Activated CD4-positive, CD25-positive, alpha-beta regulatory T cell treated with anti-CD3 and anti-CD28 coated beads, Interleukin-2, amount 50 U/mL, for 16 hours (primary cell): Measurements from ENCODE around the gene CYB5RL.
"Not testable (repeated sequence)": the region's sequence is repeated elsewhere in the genome, so short reads cannot be mapped to it uniquely, and the experiment has no call there.

Source experiments
- DNase-seq: peaks from one replicate; pipeline ENCODE4 v3.0.0-alpha.2; 2020; ENCODE audit warnings: low read depth, low spot score

The CYB5RL gene

GRCh38 chr1:54199765-54200518 is at the start of gene CYB5RL, which contains the start of gene MRPL37:
TSS of gene CYB5RL (minus strand) at chr1:54200030. CDS start at chr1:54195616, 4,414 bp downstream.
TSS of gene MRPL37 (plus strand) at chr1:54200167. CDS start at chr1:54200244, 77 bp downstream.
- peak; percentile 86 for DNase-seq

- no peak for DNase-seq
These were observed 49.1 kb upstream of the CYB5RL start for GRCh38 chr1:54248966-54249365.

GRCh38 chr1:54247863-54248515 is 48.2 kb upstream of the CYB5RL start:
- no peak for DNase-seq

- no peak for DNase-seq
These were observed 46.4 kb upstream of the CYB5RL start for GRCh38 chr1:54246116-54246721.

- DNase-seq: no peak
These were observed 45.7 kb upstream of the CYB5RL start for GRCh38 chr1:54245501-54245900.

DNA sequence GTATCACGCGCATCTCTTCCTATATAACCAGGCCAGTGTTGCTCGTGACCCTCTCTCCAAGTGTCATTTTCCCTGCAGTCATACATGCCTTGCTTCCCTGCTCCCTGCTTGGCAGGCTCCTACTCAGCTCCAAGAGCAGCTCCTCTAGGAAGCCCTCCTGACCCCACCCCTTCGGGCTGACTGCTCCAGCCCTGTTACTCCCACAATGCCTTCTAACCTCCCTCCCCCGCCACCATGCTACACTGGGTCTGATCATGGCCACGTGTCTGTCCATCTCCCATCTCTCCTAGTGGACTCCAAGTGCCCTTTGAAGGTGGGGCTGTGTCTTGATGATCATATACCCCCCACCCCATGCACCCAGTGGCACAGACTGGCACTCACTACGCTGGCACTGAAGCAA is 44.8 kb upstream of the CYB5RL start:
- DNase-seq: no peak

GRCh38 chr1:54243022-54243421 is 43.2 kb upstream of the CYB5RL start:
- no peak for DNase-seq

GRCh38 chr1:54241364-54241763 is 41.5 kb upstream of the CYB5RL start:
- DNase-seq: no peak

DNA sequence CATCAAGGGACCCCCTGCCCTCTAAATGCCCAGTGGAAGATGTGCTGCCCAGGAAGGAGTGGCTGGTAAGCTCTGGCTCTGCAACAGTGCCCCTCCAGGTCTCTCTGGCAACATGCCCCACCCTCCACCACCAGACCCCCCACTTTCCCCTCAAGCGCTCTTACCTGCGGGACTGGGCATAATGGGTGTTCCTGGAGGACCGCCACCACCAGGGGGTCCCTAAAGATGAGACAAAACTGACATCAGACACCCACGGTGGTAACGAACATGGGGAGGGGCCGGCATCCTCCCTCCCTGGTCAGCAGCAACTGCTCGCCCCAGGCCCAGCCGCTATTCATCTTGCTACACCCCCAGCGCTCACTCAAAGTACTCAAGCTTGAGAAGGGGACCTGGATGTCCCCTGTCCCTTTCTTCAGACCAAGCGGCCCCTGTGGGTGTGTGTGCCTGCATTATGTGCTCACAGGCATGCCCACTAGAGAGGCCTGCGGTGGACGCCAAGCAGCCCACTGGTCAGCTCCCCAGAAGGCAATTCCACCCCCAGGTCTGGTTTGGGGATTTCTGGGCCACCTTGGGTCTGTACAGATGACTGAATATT is 41.0 kb upstream of the CYB5RL start:
- DNase-seq: no peak

GRCh38 chr1:54239631-54240031 is 39.8 kb upstream of the CYB5RL start:
- no peak for DNase-seq

- DNase-seq: no peak
These were observed 39.2 kb upstream of the CYB5RL start for GRCh38 chr1:54239035-54239383.

DNA sequence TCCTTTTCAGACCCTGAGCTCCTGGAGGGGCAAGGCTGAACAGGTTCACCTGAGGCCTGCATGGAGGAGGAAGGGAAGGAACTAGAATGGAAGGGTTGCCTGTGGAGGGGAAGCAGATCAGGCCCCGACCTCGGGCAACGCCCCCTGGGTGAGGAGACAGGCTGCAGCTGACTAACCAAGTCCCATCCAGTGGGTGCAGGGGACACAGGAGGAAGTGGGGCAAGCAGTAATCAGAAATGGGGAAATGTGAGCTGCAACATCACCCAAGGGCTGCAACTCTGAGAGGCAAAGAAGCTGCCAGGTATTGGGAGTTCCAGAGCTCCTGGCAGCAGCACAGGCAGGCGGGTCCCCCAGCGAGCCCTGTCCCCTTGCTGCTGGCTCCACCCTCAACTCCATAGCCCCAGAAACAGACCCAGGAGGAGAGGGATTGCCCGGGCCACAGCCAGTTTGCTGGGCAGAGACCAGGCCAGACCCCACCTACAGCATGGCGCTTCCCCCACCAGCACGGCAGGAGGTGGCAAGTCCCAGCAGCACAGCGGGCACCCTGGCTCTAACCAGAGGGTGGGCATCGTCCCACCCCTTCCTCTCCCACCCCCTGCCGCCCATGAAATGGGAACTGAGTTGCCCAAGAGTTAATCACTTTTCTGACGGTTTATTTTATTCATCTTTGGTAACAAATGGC is 38.7 kb upstream of the CYB5RL start:
- no peak for DNase-seq

DNA sequence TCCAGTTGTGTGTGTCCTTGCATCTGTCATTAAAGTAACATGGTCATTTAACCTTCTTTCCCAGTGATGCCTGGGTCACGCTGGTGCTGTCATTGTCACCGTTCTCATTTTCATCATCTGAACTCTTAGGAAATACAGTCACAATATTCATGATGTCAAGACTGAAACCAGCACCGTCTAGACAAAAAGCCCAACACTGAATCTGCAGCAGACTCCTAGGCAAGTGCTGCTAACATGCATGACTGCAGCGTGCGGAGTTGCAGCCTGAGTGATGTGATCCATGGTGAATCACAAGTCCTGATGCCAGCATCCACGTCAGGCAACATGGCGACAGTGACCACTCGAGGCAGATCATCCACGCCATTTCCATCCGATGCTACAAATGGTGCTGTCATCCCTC is 37.8 kb upstream of the CYB5RL start:
- no peak for DNase-seq

DNA sequence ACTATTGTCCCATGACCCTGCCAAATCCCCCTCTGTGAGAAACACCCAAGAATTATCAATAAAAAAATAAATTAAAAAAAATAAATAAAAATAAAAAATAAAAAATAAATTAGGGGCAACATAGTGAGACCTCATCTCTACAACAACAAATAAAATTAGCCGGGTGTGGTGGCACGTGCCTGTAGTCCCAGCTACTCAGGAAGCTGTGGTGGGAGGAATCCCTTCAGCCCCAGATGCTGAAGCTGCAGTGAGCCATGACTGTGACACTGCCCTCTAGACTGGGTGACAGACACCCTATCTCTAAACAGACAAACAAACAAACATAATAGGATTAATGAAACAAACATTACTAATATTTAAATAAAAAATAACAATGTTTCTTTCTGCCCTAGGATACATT is 34.5 kb upstream of the CYB5RL start:
- DNase-seq: no peak

GRCh38 chr1:54233196-54233595 is 33.4 kb upstream of the CYB5RL start:
- not testable (repeated sequence) for DNase-seq

DNA sequence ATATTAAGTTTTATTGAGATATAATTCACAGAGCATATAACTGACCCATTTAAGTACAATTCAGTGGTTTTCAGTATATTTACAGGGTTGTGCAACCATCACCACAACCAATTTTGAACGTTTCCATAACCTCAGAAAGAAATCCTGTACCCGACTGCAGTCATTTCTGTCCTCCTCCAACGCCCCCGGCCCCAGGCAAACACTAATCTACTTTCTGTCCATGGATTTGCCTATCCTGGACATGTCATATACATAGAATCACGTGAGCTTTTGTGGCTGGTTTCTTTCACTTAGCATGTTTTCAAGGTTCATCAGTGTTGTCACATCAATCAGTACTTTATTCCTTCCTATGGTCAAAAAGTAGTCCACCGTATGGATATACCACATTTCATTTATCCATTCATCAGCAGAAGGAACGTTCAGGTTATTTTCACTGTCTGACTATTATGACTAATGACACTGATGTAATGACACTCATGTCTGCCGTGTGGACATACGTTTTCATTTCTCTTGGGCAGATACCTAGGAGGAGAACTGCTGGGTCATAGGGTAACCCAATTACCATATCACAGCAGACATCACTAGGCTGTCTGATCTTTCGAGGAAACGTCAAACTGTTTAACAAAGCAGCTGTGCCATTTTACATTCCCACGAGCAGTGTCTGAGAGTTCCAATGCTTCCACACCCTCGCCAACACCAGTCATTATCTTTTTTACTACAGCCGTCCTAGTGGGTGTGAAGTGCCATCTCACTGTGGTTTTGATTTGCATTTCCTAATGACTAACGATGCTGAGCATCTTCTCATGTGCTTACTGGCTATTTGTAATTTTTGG is 30.9 kb upstream of the CYB5RL start:
- no peak for DNase-seq

DNA sequence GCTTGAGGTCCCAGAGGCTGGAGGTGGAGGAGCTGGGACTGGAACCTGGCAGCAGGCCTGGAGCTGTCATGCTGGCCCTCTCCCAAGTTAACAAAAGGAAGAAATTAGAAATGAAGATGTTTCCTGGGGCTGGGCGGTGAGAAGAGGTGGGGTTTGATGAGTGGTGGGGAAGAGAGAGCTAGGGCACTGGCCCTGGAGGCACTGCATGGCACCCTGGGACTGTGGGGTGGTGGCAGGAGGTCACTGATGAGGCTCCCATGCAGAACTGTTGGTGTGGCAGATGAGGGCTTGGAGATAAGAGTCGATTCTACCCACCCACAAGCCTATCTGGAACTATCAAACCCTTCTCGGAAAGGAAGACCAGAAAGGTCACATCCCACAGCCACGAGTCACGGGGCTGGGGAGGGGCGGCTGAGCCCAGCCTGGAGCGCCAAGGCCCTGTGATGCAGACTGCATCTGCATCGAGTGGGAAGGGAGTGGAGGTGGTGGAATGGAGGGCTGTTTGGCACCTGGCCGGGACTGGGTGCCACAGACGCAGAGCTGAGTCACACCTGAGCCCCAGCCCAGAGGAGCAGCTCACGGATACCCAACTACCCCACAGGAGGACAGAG is 29.6 kb upstream of the CYB5RL start:
- DNase-seq: no peak

- DNase-seq: no peak
These were observed 28.8 kb upstream of the CYB5RL start for GRCh38 chr1:54228638-54229079.

- DNase-seq: no peak
These were observed 28.1 kb upstream of the CYB5RL start for GRCh38 chr1:54227891-54228310.

DNA sequence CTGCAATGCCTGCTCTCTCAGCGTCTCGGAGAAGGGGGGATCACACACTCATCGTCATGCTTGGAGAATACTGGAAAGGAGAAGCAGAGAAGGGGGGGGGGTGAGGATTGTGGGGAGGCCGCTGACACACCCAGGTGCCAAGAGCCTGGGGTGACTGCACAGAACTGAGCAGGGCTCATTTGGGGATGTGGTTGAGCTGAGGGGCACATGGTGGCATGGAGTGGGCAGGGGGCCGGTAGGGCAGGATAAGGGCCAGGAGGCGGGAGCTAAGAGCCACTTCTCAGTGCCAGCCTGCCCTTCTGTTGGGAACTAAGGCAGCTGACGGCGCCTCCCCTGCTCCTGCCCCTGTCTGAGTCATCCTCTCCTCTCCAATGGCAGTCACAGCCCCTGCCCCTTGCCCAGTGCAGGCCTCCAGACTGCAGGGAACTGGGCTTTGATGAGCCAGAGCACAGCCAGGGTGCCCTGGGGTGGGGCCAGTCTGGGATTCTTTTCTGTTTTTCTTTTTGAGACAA is 27.3 kb upstream of the CYB5RL start:
- no peak for DNase-seq
